ENCODE measurements around the gene AHRR.

DNA sequence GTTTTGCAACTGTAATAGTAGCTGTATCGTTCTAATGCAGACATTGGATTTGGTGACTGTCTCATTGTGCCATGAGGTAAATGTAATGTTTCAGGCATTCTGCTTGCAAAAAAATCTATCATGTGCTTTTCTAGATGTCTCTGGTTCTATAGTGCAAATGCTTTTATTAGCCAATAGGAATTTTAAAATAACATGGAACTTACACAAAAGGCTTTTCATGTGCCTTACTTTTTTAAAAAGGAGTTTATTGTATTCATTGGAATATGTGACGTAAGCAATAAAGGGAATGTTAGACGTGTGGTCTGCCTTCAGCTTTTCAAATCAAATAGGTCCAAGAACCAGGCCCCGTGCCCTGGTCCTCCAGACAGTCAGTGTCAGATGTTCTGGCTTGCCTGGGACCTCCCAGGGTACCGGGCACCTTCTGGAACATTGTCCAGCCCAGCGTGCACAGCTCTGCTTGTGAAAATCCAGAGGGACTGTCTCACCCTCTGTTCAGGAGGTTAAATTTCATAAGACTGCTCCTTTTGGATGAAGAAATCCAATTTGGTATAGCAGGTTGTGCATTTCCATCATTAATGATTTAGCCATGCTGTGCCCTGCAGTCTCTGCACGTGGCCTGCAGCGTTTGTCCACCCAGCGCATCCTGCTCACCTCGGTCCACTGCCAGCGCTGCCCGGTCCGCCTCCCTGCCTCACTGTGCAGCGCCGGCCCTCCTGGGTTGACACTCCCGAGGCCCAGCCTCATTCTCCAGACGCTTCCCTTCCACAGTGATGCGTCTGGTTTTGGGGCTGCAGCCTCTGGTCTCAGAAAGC, 6.6 kb upstream of the AHRR start:
- TF ChIP-seq, protein P1, sequence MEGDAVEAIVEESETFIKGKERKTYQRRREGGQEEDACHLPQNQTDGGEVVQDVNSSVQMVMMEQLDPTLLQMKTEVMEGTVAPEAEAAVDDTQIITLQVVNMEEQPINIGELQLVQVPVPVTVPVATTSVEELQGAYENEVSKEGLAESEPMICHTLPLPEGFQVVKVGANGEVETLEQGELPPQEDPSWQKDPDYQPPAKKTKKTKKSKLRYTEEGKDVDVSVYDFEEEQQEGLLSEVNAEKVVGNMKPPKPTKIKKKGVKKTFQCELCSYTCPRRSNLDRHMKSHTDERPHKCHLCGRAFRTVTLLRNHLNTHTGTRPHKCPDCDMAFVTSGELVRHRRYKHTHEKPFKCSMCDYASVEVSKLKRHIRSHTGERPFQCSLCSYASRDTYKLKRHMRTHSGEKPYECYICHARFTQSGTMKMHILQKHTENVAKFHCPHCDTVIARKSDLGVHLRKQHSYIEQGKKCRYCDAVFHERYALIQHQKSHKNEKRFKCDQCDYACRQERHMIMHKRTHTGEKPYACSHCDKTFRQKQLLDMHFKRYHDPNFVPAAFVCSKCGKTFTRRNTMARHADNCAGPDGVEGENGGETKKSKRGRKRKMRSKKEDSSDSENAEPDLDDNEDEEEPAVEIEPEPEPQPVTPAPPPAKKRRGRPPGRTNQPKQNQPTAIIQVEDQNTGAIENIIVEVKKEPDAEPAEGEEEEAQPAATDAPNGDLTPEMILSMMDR (IDR thresholded peaks at IDR 0.05; ENCODE audit: low read length) = no peak
- no peak for TF ChIP-seq EZH2 (IDR thresholded peaks at IDR 0.05; ENCODE audit: borderline replicate concordance, low read length)
